GM19043 (cell line): ENCODE results near the gene EYS.

ENCODE experiments used
- ATAC-seq: cut with Tn5 transposase; IDR thresholded peaks from one replicate; pipeline ENCODE4 v1.9.1; 2021; ENCODE audit warnings: low read depth; ENCODE audit not compliant: unreplicated experiment

Gene EYS

GRCh38 chr6:64428186-64428585, 1278.8 kb downstream of the EYS start:
- ATAC-seq: no peak

GRCh38 chr6:64415926-64416325, 1291.1 kb downstream of the EYS start:
- ATAC-seq: no peak

- no peak for ATAC-seq
Measured at GRCh38 chr6:64411226-64411625, 1295.8 kb downstream of the EYS start.

GRCh38 chr6:64409948-64410347, 1297.1 kb downstream of the EYS start:
- no peak for ATAC-seq

GRCh38 chr6:64404396-64404795, 1302.6 kb downstream of the EYS start:
- no peak for ATAC-seq

- ATAC-seq: no peak
Measured at GRCh38 chr6:64383277-64383676, 1323.7 kb downstream of the EYS start.

- ATAC-seq: no peak
Measured at GRCh38 chr6:64376394-64376793, 1330.6 kb downstream of the EYS start.

- ATAC-seq: no peak
Measured at GRCh38 chr6:64357430-64357829, 1349.6 kb downstream of the EYS start.

- no peak for ATAC-seq
Measured at GRCh38 chr6:64347411-64347810, 1359.6 kb downstream of the EYS start.

GRCh38 chr6:64335195-64335594, 1371.8 kb downstream of the EYS start:
- ATAC-seq: no peak

- no peak for ATAC-seq
Measured at GRCh38 chr6:64334636-64335035, 1372.4 kb downstream of the EYS start.

- no peak for ATAC-seq
Measured at GRCh38 chr6:64330694-64331307, 1376.2 kb downstream of the EYS start.

GRCh38 chr6:64326939-64327338, 1380.1 kb downstream of the EYS start:
- ATAC-seq: no peak

- ATAC-seq: no peak
Measured at GRCh38 chr6:64325093-64325492, 1381.9 kb downstream of the EYS start.

GRCh38 chr6:64310214-64310613, 1396.8 kb downstream of the EYS start:
- ATAC-seq: no peak

- ATAC-seq: no peak
Measured at GRCh38 chr6:64301307-64302236, 1405.5 kb downstream of the EYS start.

GRCh38 chr6:64299176-64299575, 1407.8 kb downstream of the EYS start:
- ATAC-seq: no peak

GRCh38 chr6:64294034-64294433, 1413.0 kb downstream of the EYS start:
- ATAC-seq: no peak

GRCh38 chr6:64293298-64293697, 1413.7 kb downstream of the EYS start:
- no peak for ATAC-seq

GRCh38 chr6:64290867-64291266, 1416.2 kb downstream of the EYS start:
- ATAC-seq: no peak

GRCh38 chr6:64289931-64290330, 1417.1 kb downstream of the EYS start:
- ATAC-seq: no peak

GRCh38 chr6:64288351-64288750, 1418.7 kb downstream of the EYS start:
- ATAC-seq: no peak
